K562 (cell line): Measurements from ENCODE around the gene TEX22. TPM values are rescaled to one million over a fixed set of nuclear protein-coding genes. Genes with fewer than 3 reads are reported as not detected.

Experiments
- ASH1L ChIP-seq: fragments of 450-650 bp; IDR thresholded peaks from 2 replicates; pipeline ENCODE4 v1.6.1; 2018; ENCODE audit warnings: borderline replicate concordance, mild to moderate bottlenecking, low read depth; ENCODE audit not compliant: partially characterized antibody
- CGGBP1 ChIP-seq: fragments of 250-450 bp; sonication (Bioruptor Pico); IDR thresholded peaks from 2 replicates; pipeline ENCODE4 v1.9.0; 2021; ENCODE audit warnings: mild to moderate bottlenecking
- CXXC5 ChIP-seq: fragments of 250-450 bp; sonication (Bioruptor Pico); IDR thresholded peaks from 2 replicates; pipeline ENCODE4 v1.8.0; 2022; ENCODE audit warnings: inconsistent platforms, mild to moderate bottlenecking, moderate library complexity
- EP400 ChIP-seq: fragments of 450-650 bp; IDR thresholded peaks from 2 replicates; pipeline ENCODE4 v1.6.1; 2017; ENCODE audit warnings: antibody characterized with exemption, mild to moderate bottlenecking, moderate library complexity
- FOXJ2 ChIP-seq: fragments of 200-800 bp; sonication (Bioruptor generic); IDR thresholded peaks from 2 replicates; pipeline ENCODE4 v1.6.1; 2016; ENCODE audit warnings: missing genetic modification characterization, missing compliant biosample characterization
- FOXK2 ChIP-seq, 2 experiments: fragments of 450-650 bp; IDR thresholded peaks in 1 of 2; conservative IDR thresholded peaks in 1 of 2; 2 replicates each; pipeline ENCODE4 v1.6.1; 2016; ENCODE audit warnings: low read depth in 2 of 2, mild to moderate bottlenecking in 1 of 2
- FUS ChIP-seq: fragments of 200-400 bp; formaldehyde crosslinking; optimal IDR thresholded peaks from 2 replicates; pipeline ENCODE3; 2017; ENCODE audit warnings: low read depth, low read length
- GTF2A2 ChIP-seq: IDR thresholded peaks from 2 replicates; pipeline ENCODE4 v1.6.1; 2016; ENCODE audit warnings: mild to moderate bottlenecking, missing genetic modification characterization, missing compliant biosample characterization
- HMG20A ChIP-seq: fragments of 450-650 bp; formaldehyde crosslinking; conservative IDR thresholded peaks from 2 replicates; pipeline ENCODE4 v1.4.0; 2020; ENCODE audit warnings: mild to moderate bottlenecking, mixed read lengths
- ILF3 ChIP-seq: fragments of 450-650 bp; IDR thresholded peaks from 2 replicates; pipeline ENCODE4 v1.6.1; 2018; ENCODE audit warnings: antibody characterized with exemption, mild to moderate bottlenecking, moderate library complexity, borderline replicate concordance
- KHSRP ChIP-seq: fragments of 450-650 bp; IDR thresholded peaks from 2 replicates; pipeline ENCODE4 v1.6.1; 2017
- PREB ChIP-seq: sonication (generic); formaldehyde crosslinking; IDR thresholded peaks from 2 replicates; pipeline ENCODE4 v1.8.1; 2023; ENCODE audit warnings: mild to moderate bottlenecking, missing genetic modification reagents
- SIRT6 ChIP-seq: IDR thresholded peaks from one replicate; pipeline ENCODE4 v1.6.1; 2012; ENCODE audit warnings: low read depth, mild to moderate bottlenecking, control low read depth, inconsistent platforms, low read length, moderate library complexity
- SMAD3 ChIP-seq: fragments of 450-650 bp; formaldehyde crosslinking; conservative IDR thresholded peaks from 2 replicates; pipeline ENCODE4 v1.4.0; 2020; ENCODE audit warnings: mild to moderate bottlenecking
- SMARCA5 ChIP-seq: fragments of 450-650 bp; IDR thresholded peaks from 2 replicates; pipeline ENCODE4 v1.6.1; 2016
- TEAD4 ChIP-seq, 2 experiments: sonication (generic) in 1 of 2; formaldehyde crosslinking in 1 of 2; IDR thresholded peaks; 2 replicates each; pipeline versions ENCODE4 v1.6.1 to v1.8.0; 2012 to 2022; ENCODE audit warnings: borderline replicate concordance in 1 of 2, inconsistent platforms in 1 of 2, low read length in 1 of 2, mild to moderate bottlenecking in 1 of 2, missing genetic modification reagents in 1 of 2
- ZFP30 ChIP-seq: fragments of 250-450 bp; sonication (Bioruptor Pico); IDR thresholded peaks from 2 replicates; pipeline ENCODE4 v1.8.0; 2022; ENCODE audit warnings: moderate library complexity, mild to moderate bottlenecking, inconsistent platforms, borderline replicate concordance
- ZNF184 ChIP-seq: sonication (generic); formaldehyde crosslinking; IDR thresholded peaks from 2 replicates; pipeline ENCODE4 v1.5.0; 2020; ENCODE audit warnings: missing genetic modification reagents
- ZNF3 ChIP-seq: fragments of 250-450 bp; sonication (Bioruptor Pico); IDR thresholded peaks from 2 replicates; pipeline ENCODE4 v1.5.0; 2021; ENCODE audit warnings: mild to moderate bottlenecking, moderate library complexity
- polyA plus RNA-seq, 8 experiments: library from polyadenylated mRNA; depleted of rRNA in 4 of 8; stranded (reverse) in 5 of 8; unstranded in 3 of 8; fragments of >200 nt; fragmentation: Nextera tagmentation in 2 of 8; fragmentation: Illumina TruSeq in 1 of 8; extraction: Ambion mirVana in 2 of 8; extraction: Trizol in 1 of 8; gene quantifications; 2 replicates each; pipeline versions ENCODE4 v1.2.1 to v1.2.3, GENCODE V29; 2011 to 2014; ENCODE audit warnings: inconsistent platforms in 1 of 8, missing spikeins in 1 of 8
- total RNA-seq, 7 experiments: library from RNA; depleted of rRNA in 6 of 7; stranded (reverse); fragments of >200 nt in 6 of 7; fragmentation: Illumina TruSeq in 2 of 7; extraction: Trizol in 2 of 7; gene quantifications; 2 replicates each; pipeline versions ENCODE4 v1.2.1 to v1.2.3, GENCODE V29; 2011 to 2021; ENCODE audit warnings: low replicate concordance in 1 of 7
- TF ChIP-seq, protein P1 (sequence below): fragments of 200-800 bp; sonication (Bioruptor generic); IDR thresholded peaks from 2 replicates; pipeline ENCODE4 v1.6.1; 2017; ENCODE audit warnings: missing genetic modification characterization, missing compliant biosample characterization
- TF ChIP-seq, protein P2 (sequence below): conservative IDR thresholded peaks from 2 replicates; pipeline ENCODE4 v1.6.1; 2011; ENCODE audit warnings: low read depth, mild to moderate bottlenecking, low read length; ENCODE audit not compliant: control insufficient read depth
- TF ChIP-seq, protein P3 (sequence below): IDR thresholded peaks from 2 replicates; pipeline ENCODE4 v1.6.1; 2016; ENCODE audit warnings: missing genetic modification characterization, missing compliant biosample characterization

The TEX22 gene
- total and polyA plus RNA-seq, 9 of the 15 experiments (the other 6 are each of a cell fraction or from before 2014, with no cell fraction given), result 0.04 to 1.7 (median 0.23) TPM; not detected in 2

GRCh38 chr14:105398044-105398725, at the start of gene TEX22 (continued):
- TF ChIP-seq TEAD4 (IDR thresholded peaks at IDR 0.05; ENCODE audit: low read length), result no peak
- no peak for TF ChIP-seq TEAD4 (CRISPR knock-in tag; IDR thresholded peaks at IDR 0.05; ENCODE audit: borderline replicate concordance)
- no peak for TF ChIP-seq SMARCA5
- TF ChIP-seq SMAD3 (CRISPR knock-in tag), result no peak
- no peak for TF ChIP-seq CGGBP1 (CRISPR knock-in tag)
- peak; percentile 74 for TF ChIP-seq EP400
- TF ChIP-seq FOXK2 (conservative IDR thresholded peaks at IDR 0.05 in 1 of 2, IDR thresholded peaks at IDR 0.05 in 1 of 2; ENCODE audit: low read depth in 2 of 2), result no peak
- no peak for TF ChIP-seq ZNF184 (CRISPR knock-in tag)
- TF ChIP-seq, protein P1, sequence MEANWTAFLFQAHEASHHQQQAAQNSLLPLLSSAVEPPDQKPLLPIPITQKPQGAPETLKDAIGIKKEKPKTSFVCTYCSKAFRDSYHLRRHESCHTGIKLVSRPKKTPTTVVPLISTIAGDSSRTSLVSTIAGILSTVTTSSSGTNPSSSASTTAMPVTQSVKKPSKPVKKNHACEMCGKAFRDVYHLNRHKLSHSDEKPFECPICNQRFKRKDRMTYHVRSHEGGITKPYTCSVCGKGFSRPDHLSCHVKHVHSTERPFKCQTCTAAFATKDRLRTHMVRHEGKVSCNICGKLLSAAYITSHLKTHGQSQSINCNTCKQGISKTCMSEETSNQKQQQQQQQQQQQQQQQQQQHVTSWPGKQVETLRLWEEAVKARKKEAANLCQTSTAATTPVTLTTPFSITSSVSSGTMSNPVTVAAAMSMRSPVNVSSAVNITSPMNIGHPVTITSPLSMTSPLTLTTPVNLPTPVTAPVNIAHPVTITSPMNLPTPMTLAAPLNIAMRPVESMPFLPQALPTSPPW (CRISPR knock-in tag), result peak; percentile 79
- TF ChIP-seq ZNF3, result no peak
- no peak for TF ChIP-seq ILF3
- peak; percentile 91 for TF ChIP-seq CXXC5
- TF ChIP-seq, protein P2, sequence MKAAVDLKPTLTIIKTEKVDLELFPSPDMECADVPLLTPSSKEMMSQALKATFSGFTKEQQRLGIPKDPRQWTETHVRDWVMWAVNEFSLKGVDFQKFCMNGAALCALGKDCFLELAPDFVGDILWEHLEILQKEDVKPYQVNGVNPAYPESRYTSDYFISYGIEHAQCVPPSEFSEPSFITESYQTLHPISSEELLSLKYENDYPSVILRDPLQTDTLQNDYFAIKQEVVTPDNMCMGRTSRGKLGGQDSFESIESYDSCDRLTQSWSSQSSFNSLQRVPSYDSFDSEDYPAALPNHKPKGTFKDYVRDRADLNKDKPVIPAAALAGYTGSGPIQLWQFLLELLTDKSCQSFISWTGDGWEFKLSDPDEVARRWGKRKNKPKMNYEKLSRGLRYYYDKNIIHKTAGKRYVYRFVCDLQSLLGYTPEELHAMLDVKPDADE, result no peak
- TF ChIP-seq SIRT6, result no peak
- no peak for TF ChIP-seq ASH1L
- TF ChIP-seq, protein P3, sequence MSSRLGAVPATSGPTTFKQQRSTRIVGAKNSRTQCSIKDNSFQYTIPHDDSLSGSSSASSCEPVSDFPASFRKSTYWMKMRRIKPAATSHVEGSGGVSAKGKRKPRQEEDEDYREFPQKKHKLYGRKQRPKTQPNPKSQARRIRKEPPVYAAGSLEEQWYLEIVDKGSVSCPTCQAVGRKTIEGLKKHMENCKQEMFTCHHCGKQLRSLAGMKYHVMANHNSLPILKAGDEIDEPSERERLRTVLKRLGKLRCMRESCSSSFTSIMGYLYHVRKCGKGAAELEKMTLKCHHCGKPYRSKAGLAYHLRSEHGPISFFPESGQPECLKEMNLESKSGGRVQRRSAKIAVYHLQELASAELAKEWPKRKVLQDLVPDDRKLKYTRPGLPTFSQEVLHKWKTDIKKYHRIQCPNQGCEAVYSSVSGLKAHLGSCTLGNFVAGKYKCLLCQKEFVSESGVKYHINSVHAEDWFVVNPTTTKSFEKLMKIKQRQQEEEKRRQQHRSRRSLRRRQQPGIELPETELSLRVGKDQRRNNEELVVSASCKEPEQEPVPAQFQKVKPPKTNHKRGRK (tag), result no peak
- no peak for TF ChIP-seq ZFP30 (CRISPR knock-in tag)
- TF ChIP-seq FOXJ2 (tag), result no peak
- no peak for TF ChIP-seq FUS
- TF ChIP-seq KHSRP, result no peak
- no peak for TF ChIP-seq PREB (CRISPR knock-in tag)
- no peak for TF ChIP-seq GTF2A2
- no peak for TF ChIP-seq HMG20A (CRISPR knock-in tag)
